Activated CD4-positive, alpha-beta T cell treated with anti-CD3 and anti-CD28 coated beads, Interleukin-2, amount 10 ng/mL, durations not matched to agents 7 days and 5 days (primary cell): ENCODE results near the gene MORN1. TPM values are rescaled to one million over a fixed set of nuclear protein-coding genes. Genes with fewer than 3 reads are reported as not detected.
"Not testable (repeated sequence)": the region's sequence is repeated elsewhere in the genome, so short reads cannot be mapped to it uniquely, and the experiment has no call there.

Experiments
- CTCF ChIA-PET: fragments of 350-600 bp; sonication (Branson Sonifier 250); formaldehyde crosslinking; loops from one replicate; lab custom pipeline; 2021; ENCODE audit warnings: antibody characterized with exemption; lab: Charles Lee
- POLR2A ChIA-PET: fragments of 350-600 bp; sonication (Branson Sonifier 250); formaldehyde crosslinking; loops from one replicate; lab custom pipeline; 2021; ENCODE audit warnings: antibody characterized with exemption; lab: Charles Lee
- DNase-seq: peaks from one replicate; pipeline ENCODE4 v3.0.0-alpha.2; 2020
- H3K27ac Mint-ChIP-seq: one replicate; pipeline ENCODE4 v1.8.0; 2021; ENCODE audit warnings: mild to moderate bottlenecking, moderate library complexity, mixed read lengths
- H3K27me3 Mint-ChIP-seq: one replicate; pipeline ENCODE4 v1.8.0; 2021; ENCODE audit warnings: mixed read lengths
- H3K36me3 Mint-ChIP-seq: one replicate; pipeline ENCODE4 v1.8.0; 2021; ENCODE audit warnings: low read depth, mixed read lengths
- H3K4me1 Mint-ChIP-seq: one replicate; pipeline ENCODE4 v1.8.0; 2021; ENCODE audit warnings: mixed read lengths
- H3K4me3 Mint-ChIP-seq: one replicate; pipeline ENCODE4 v1.8.0; 2021; ENCODE audit warnings: mild to moderate bottlenecking, moderate library complexity, mixed read lengths
- H3K9me3 Mint-ChIP-seq: one replicate; pipeline ENCODE4 v1.8.0; 2021; ENCODE audit warnings: mixed read lengths
- total RNA-seq, 2 experiments: library from RNA; stranded (reverse); gene quantifications; one replicate each; pipeline ENCODE4 v1.2.3, GENCODE V29; 2021

Gene MORN1
- total RNA-seq: 1 to 10 TPM; 6.7 to 8.1 TPM

GRCh38 chr1:2391041-2391930 lies at the start of gene MORN1, which contains the start of gene RER1:
Gene MORN1 (minus strand): TSS chr1:2391554. CDS start chr1:2391533, 21 bp downstream.
Gene RER1 (plus strand): TSS chr1:2391841. CDS start chr1:2395791, 3,950 bp downstream.
- ChIA-PET CTCF (interaction anchor here (1.0 to 2.4 kb wide), 4 partner anchors 9 to 196 kb away, joined by 3 to 17 read pairs (median 8); partner anchors contain the start of gene FAAP20), POLR2A (no interaction called here)
- Mint-ChIP-seq H3K36me3 (peaks cover 28% of the 10 kb centered on the region), H3K4me1 (peaks cover 36% of the 10 kb centered on the region), H3K9me3 (no peaks in the 10 kb centered on the region), H3K27me3 (no peaks in the 10 kb centered on the region), H3K4me3 (peak within 1 kb of the TSS; percentile 79), H3K27ac (peak within 1 kb of the TSS; percentile 82)
- DNase-seq: peak; percentile 99

GRCh38 chr1:2440346-2440745 lies 49.0 kb upstream of the MORN1 start:
- DNase-seq, POLR2A ChIA-PET, H3K4me3 Mint-ChIP-seq, CTCF ChIA-PET, H3K4me1 Mint-ChIP-seq, H3K9me3 Mint-ChIP-seq, H3K36me3 Mint-ChIP-seq, H3K27ac Mint-ChIP-seq: not testable (repeated sequence)
- peaks cover 10% of the 10 kb centered on the region for H3K27me3 Mint-ChIP-seq

- POLR2A ChIA-PET: no interaction called here
Observed at GRCh38 chr1:2439369-2439768, 48.0 kb upstream of the MORN1 start.

GRCh38 chr1:2438641-2439040 lies 47.3 kb upstream of the MORN1 start:
- no peaks in the 10 kb centered on the region for H3K9me3 Mint-ChIP-seq
- no peak for DNase-seq
- no peaks in the 10 kb centered on the region for H3K36me3 Mint-ChIP-seq
- peaks cover 5% of the 10 kb centered on the region for H3K27me3 Mint-ChIP-seq
- no peaks in the 10 kb centered on the region for H3K4me1 Mint-ChIP-seq
- CTCF ChIA-PET: no interaction called here
- H3K27ac Mint-ChIP-seq: no peak overlapping the region
- H3K4me3 Mint-ChIP-seq: no peak overlapping the region
- POLR2A ChIA-PET: no interaction called here

More at GRCh38 chr1:2439369-2439768, 48.0 kb upstream of the MORN1 start:
- DNase-seq: no peak
- no peaks in the 10 kb centered on the region for H3K36me3 Mint-ChIP-seq
- no peak overlapping the region for H3K4me3 Mint-ChIP-seq
- H3K27me3 Mint-ChIP-seq: peaks cover 5% of the 10 kb centered on the region
- no peaks in the 10 kb centered on the region for H3K9me3 Mint-ChIP-seq
- no peaks in the 10 kb centered on the region for H3K4me1 Mint-ChIP-seq
- no peak overlapping the region for H3K27ac Mint-ChIP-seq
- CTCF ChIA-PET: interaction anchor here (0.7 kb wide), 1 partner anchor 19 kb away, joined by 5 read pairs; no protein-coding TSS in a partner anchor

- CTCF ChIA-PET: no interaction called here
- DNase-seq: no peak
- Mint-ChIP-seq H3K27ac (no peak overlapping the region), H3K36me3 (no peaks in the 10 kb centered on the region), H3K4me3 (no peak overlapping the region), H3K27me3 (peaks cover 5% of the 10 kb centered on the region), H3K4me1 (no peaks in the 10 kb centered on the region), H3K9me3 (no peaks in the 10 kb centered on the region)
- POLR2A ChIA-PET: no interaction called here
Observed at GRCh38 chr1:2438038-2438437, 46.7 kb upstream of the MORN1 start.

- Mint-ChIP-seq H3K4me1 (no peaks in the 10 kb centered on the region), H3K27me3 (peaks cover 3% of the 10 kb centered on the region), H3K27ac (no peak overlapping the region), H3K36me3 (no peaks in the 10 kb centered on the region), H3K9me3 (no peaks in the 10 kb centered on the region), H3K4me3 (no peak overlapping the region)
- POLR2A ChIA-PET: no interaction called here
- CTCF ChIA-PET: no interaction called here
- DNase-seq: no peak
Observed at GRCh38 chr1:2437617-2438016, 46.3 kb upstream of the MORN1 start.

- DNase-seq: no peak
- ChIA-PET POLR2A (no interaction called here), CTCF (no interaction called here)
- H3K27me3 Mint-ChIP-seq: no peaks in the 10 kb centered on the region
- no peaks in the 10 kb centered on the region for H3K36me3 Mint-ChIP-seq
- no peak overlapping the region for H3K4me3 Mint-ChIP-seq
- H3K4me1 Mint-ChIP-seq: no peaks in the 10 kb centered on the region
- H3K27ac Mint-ChIP-seq: no peak overlapping the region
- H3K9me3 Mint-ChIP-seq: no peaks in the 10 kb centered on the region
Observed at GRCh38 chr1:2436876-2437275, 45.5 kb upstream of the MORN1 start.

GRCh38 chr1:2435746-2436355 lies 44.5 kb upstream of the MORN1 start:
- ChIA-PET CTCF (interaction anchor here (0.5 to 1.0 kb wide), 2 partner anchors 14 to 66 kb away, joined by 3 read pairs; no protein-coding TSS in a partner anchor), POLR2A (no interaction called here)
- Mint-ChIP-seq H3K36me3 (no peaks in the 10 kb centered on the region), H3K27ac (no peak overlapping the region), H3K9me3 (no peaks in the 10 kb centered on the region), H3K4me1 (no peaks in the 10 kb centered on the region), H3K4me3 (no peak overlapping the region), H3K27me3 (no peaks in the 10 kb centered on the region)
- no peak for DNase-seq

- Mint-ChIP-seq H3K27me3 (no peaks in the 10 kb centered on the region), H3K36me3 (no peaks in the 10 kb centered on the region), H3K4me3 (no peak overlapping the region), H3K27ac (no peak overlapping the region), H3K4me1 (no peaks in the 10 kb centered on the region), H3K9me3 (peaks cover 2% of the 10 kb centered on the region)
- ChIA-PET CTCF (interaction anchor here (0.5 to 1.0 kb wide), 2 partner anchors 15 to 65 kb away, joined by 3 read pairs; no protein-coding TSS in a partner anchor), POLR2A (no interaction called here)
- DNase-seq: no peak
Observed at GRCh38 chr1:2435091-2435490, 43.7 kb upstream of the MORN1 start.

- Mint-ChIP-seq H3K9me3 (peaks cover 8% of the 10 kb centered on the region), H3K27me3 (no peaks in the 10 kb centered on the region), H3K27ac (no peak overlapping the region), H3K36me3 (no peaks in the 10 kb centered on the region), H3K4me1 (no peaks in the 10 kb centered on the region), H3K4me3 (no peak overlapping the region)
- CTCF ChIA-PET: no interaction called here
- POLR2A ChIA-PET: no interaction called here
- DNase-seq: no peak
Observed at GRCh38 chr1:2433936-2434655, 42.7 kb upstream of the MORN1 start.

- ChIA-PET CTCF (no interaction called here), POLR2A (no interaction called here)
- H3K4me1 Mint-ChIP-seq: no peaks in the 10 kb centered on the region
- no peak overlapping the region for H3K4me3 Mint-ChIP-seq
- H3K9me3 Mint-ChIP-seq: peaks cover 10% of the 10 kb centered on the region
- H3K36me3 Mint-ChIP-seq: no peaks in the 10 kb centered on the region
- H3K27ac Mint-ChIP-seq: no peak overlapping the region
- DNase-seq: no peak
- H3K27me3 Mint-ChIP-seq: no peaks in the 10 kb centered on the region
Observed at GRCh38 chr1:2433196-2433595, 41.8 kb upstream of the MORN1 start.

- Mint-ChIP-seq H3K36me3 (no peaks in the 10 kb centered on the region), H3K27me3 (no peaks in the 10 kb centered on the region), H3K9me3 (peaks cover 10% of the 10 kb centered on the region), H3K4me3 (no peak overlapping the region), H3K4me1 (no peaks in the 10 kb centered on the region), H3K27ac (no peak overlapping the region)
- DNase-seq: no peak
- POLR2A ChIA-PET: no interaction called here
- CTCF ChIA-PET: no interaction called here
Observed at GRCh38 chr1:2432441-2432844, 41.1 kb upstream of the MORN1 start.
